HuH-7.5 (cell line): ENCODE data around the gene OR2M5.

Source experiments
- DNase-seq: peaks from one replicate; pipeline ENCODE4 v3.0.0; 2011; ENCODE audit warnings: low spot score

OR2M5 gene

GRCh38 chr1:248144513-248145198 is at the start of gene OR2M5:
Gene OR2M5 (plus strand): TSS chr1:248145148. CDS start chr1:248145148, 0 bp downstream.
- DNase-seq, result no peak

- DNase-seq, result no peak
These were observed 46.4 kb upstream of the OR2M5 start for GRCh38 chr1:248098529-248098928.

GRCh38 chr1:248102847-248103246 is 42.1 kb upstream of the OR2M5 start:
- no peak for DNase-seq

- no peak for DNase-seq
These were observed 33.8 kb upstream of the OR2M5 start for GRCh38 chr1:248111157-248111556.

GRCh38 chr1:248114890-248115289 is 30.1 kb upstream of the OR2M5 start:
- no peak for DNase-seq

- DNase-seq, result no peak
These were observed 17.3 kb upstream of the OR2M5 start for GRCh38 chr1:248127653-248128052.

GRCh38 chr1:248136811-248137210 is 8.1 kb upstream of the OR2M5 start:
- DNase-seq, result no peak

GRCh38 chr1:248140846-248141245 is 4.1 kb upstream of the OR2M5 start:
- no peak for DNase-seq

- no peak for DNase-seq
These were observed 1.6 kb upstream of the OR2M5 start for GRCh38 chr1:248143311-248143710.

- no peak for DNase-seq
These were observed 7.3 kb downstream of the OR2M5 start for GRCh38 chr1:248152056-248152827.

GRCh38 chr1:248155927-248156326 is 11.0 kb downstream of the OR2M5 start:
- no peak for DNase-seq

- no peak for DNase-seq
These were observed 13.8 kb downstream of the OR2M5 start for GRCh38 chr1:248158758-248159157.

GRCh38 chr1:248164031-248164430 is 19.1 kb downstream of the OR2M5 start:
- DNase-seq, result no peak

GRCh38 chr1:248165186-248165585 is 20.2 kb downstream of the OR2M5 start:
- no peak for DNase-seq

- no peak for DNase-seq
These were observed 29.6 kb downstream of the OR2M5 start, which contains the start of gene OR2M2 for GRCh38 chr1:248174521-248174920. Gene OR2M2 (plus strand): TSS chr1:248174821. CDS start chr1:248179986, 5,165 bp downstream.

- DNase-seq, result no peak
These were observed 39.0 kb downstream of the OR2M5 start for GRCh38 chr1:248183996-248184395.

GRCh38 chr1:248187363-248187762 is 42.4 kb downstream of the OR2M5 start:
- DNase-seq, result no peak

GRCh38 chr1:248189026-248189425 is 44.1 kb downstream of the OR2M5 start:
- no peak for DNase-seq

- no peak for DNase-seq
These were observed 49.2 kb downstream of the OR2M5 start for GRCh38 chr1:248194117-248194516.
